A549 (cell line): Measurements from ENCODE around the gene ACSL5. TPM values are rescaled to one million over a fixed set of nuclear protein-coding genes. Genes with fewer than 3 reads are reported as not detected.
"Not testable (repeated sequence)": the region's sequence is repeated elsewhere in the genome, so short reads cannot be mapped to it uniquely, and the experiment has no call there.

Experiments used
- ATAC-seq, 2 experiments: fragments of 200-7000 bp in 1 of 2; fragments of >200 bp in 1 of 2; cut with Nextera tagmentation in 1 of 2; cut with Tn5 transposase in 1 of 2; 3 replicates each; pipeline versions ENCODE4 v1.8.0 to v1.9.1; 2018 to 2020; ENCODE audit warnings: mild to moderate bottlenecking in 1 of 2, moderate library complexity in 1 of 2
- CTCF ChIA-PET: fragments of 300-600 bp; sonication (Branson Sonifier 250); formaldehyde crosslinking; extraction: SDS; loops from one replicate; lab custom pipeline; 2021; ENCODE audit warnings: antibody characterized with exemption, inconsistent platforms; lab: Yijun Ruan, JAX
- POLR2A ChIA-PET: fragments of 350-600 bp; formaldehyde crosslinking; extraction: SDS; loops from one replicate; lab custom pipeline; 2021; ENCODE audit warnings: antibody characterized with exemption, inconsistent platforms; lab: Yijun Ruan, JAX
- DNase-seq, 2 experiments: peaks; one replicate each; pipeline versions ENCODE4 v3.0.0 to v3.0.0-alpha.2; 2011 to 2016; ENCODE audit warnings: low read depth in 1 of 2, low spot score in 1 of 2
- FAIRE-seq: peaks from 2 replicates; lab custom pipeline; 2011; peaks lifted over from hg19 to GRCh38; lab: Jason Lieb, UNC
- H3K27ac ChIP-seq, 2 experiments: fragments of >200 bp; sonication (Bioruptor Twin); formaldehyde crosslinking; 3 replicates each; pipeline ENCODE4 v1.5.1; 2016 to 2017
- H3K4me1 ChIP-seq: fragments of >200 bp; sonication (Bioruptor Twin); formaldehyde crosslinking; 3 replicates; pipeline ENCODE4 v1.6.1; 2016
- H3K4me2 ChIP-seq: fragments of >200 bp; sonication (Bioruptor Twin); formaldehyde crosslinking; 3 replicates; pipeline ENCODE4 v1.6.1; 2016
- H3K4me3 ChIP-seq: fragments of >200 bp; sonication (Bioruptor Twin); formaldehyde crosslinking; 3 replicates; pipeline ENCODE4 v1.5.1; 2016
- H3K9me3 ChIP-seq: fragments of >200 bp; sonication (Bioruptor Twin); formaldehyde crosslinking; 3 replicates; pipeline ENCODE4 v1.6.1; 2016
- CEBPB ChIP-seq, 2 experiments: fragments of >200 bp in 1 of 2; sonication (Bioruptor Twin) in 1 of 2; formaldehyde crosslinking in 1 of 2; IDR thresholded peaks; 2 replicates each; pipeline ENCODE4 v1.6.1; 2012 to 2016
- CHD2 ChIP-seq: fragments of 150-350 bp; IDR thresholded peaks from 2 replicates; pipeline ENCODE4 v1.6.1; 2014; ENCODE audit warnings: low read length; ENCODE audit not compliant: partially characterized antibody
- FOSL2 ChIP-seq, 2 experiments: fragments of 450-650 bp in 1 of 2; fragments of >200 bp in 1 of 2; sonication (Bioruptor Twin) in 1 of 2; formaldehyde crosslinking; IDR thresholded peaks; 2 replicates each; pipeline versions ENCODE4 v1.5.0 to v1.6.1; 2016 to 2020; ENCODE audit warnings: mild to moderate bottlenecking in 1 of 2, moderate library complexity in 1 of 2
- GATA3 ChIP-seq: IDR thresholded peaks from 2 replicates; pipeline ENCODE4 v1.6.1; 2012; ENCODE audit warnings: borderline replicate concordance
- HOXA7 ChIP-seq: fragments of 250-450 bp; sonication (Bioruptor Pico); IDR thresholded peaks from 2 replicates; pipeline ENCODE4 v1.5.0; 2020; ENCODE audit warnings: mild to moderate bottlenecking, moderate library complexity
- HOXB13 ChIP-seq: fragments of 250-450 bp; sonication (Bioruptor Pico); IDR thresholded peaks from 2 replicates; pipeline ENCODE4 v1.5.0; 2020; ENCODE audit warnings: low read depth, mild to moderate bottlenecking, moderate library complexity
- HOXB5 ChIP-seq: fragments of 250-450 bp; sonication (Bioruptor Pico); IDR thresholded peaks from 2 replicates; pipeline ENCODE4 v1.5.0; 2020; ENCODE audit warnings: mild to moderate bottlenecking, moderate library complexity
- KDM1A ChIP-seq: fragments of 200-600 bp; sonication (generic); IDR thresholded peaks from 2 replicates; pipeline ENCODE4 v1.6.1; 2016; ENCODE audit warnings: low read depth, mild to moderate bottlenecking
- KDM5A ChIP-seq: fragments of 200-600 bp; sonication (generic); IDR thresholded peaks from 2 replicates; pipeline ENCODE4 v1.6.1; 2016; ENCODE audit warnings: antibody characterized with exemption, mild to moderate bottlenecking
- NFE2L2 ChIP-seq: fragments of 150-350 bp; conservative IDR thresholded peaks from 2 replicates; pipeline ENCODE4 v1.6.1; 2014; ENCODE audit warnings: low read length
- NPAS2 ChIP-seq: fragments of 250-450 bp; sonication (Bioruptor Pico); IDR thresholded peaks from 2 replicates; pipeline ENCODE4 v1.8.0; 2022; ENCODE audit warnings: mild to moderate bottlenecking, moderate library complexity, borderline replicate concordance
- POLR2A ChIP-seq: IDR thresholded peaks from 2 replicates; pipeline ENCODE4 v1.6.1; 2012; ENCODE audit warnings: mild to moderate bottlenecking, low read length
- SMC3 ChIP-seq: fragments of >200 bp; sonication (Bioruptor Twin); formaldehyde crosslinking; IDR thresholded peaks from 3 replicates; pipeline ENCODE4 v1.6.1; 2018; ENCODE audit warnings: inconsistent platforms
- SREBF2 ChIP-seq: fragments of 450-650 bp; IDR thresholded peaks from 2 replicates; pipeline ENCODE4 v1.6.1; 2014; ENCODE audit warnings: mild to moderate bottlenecking, moderate library complexity
- USF2 ChIP-seq: fragments of 450-650 bp; IDR thresholded peaks from 2 replicates; pipeline ENCODE4 v1.6.1; 2014; ENCODE audit warnings: antibody characterized with exemption
- ZC3H11A ChIP-seq: fragments of 450-650 bp; IDR thresholded peaks from 2 replicates; pipeline ENCODE4 v1.6.1; 2014; ENCODE audit warnings: antibody characterized with exemption, mild to moderate bottlenecking
- WGBS: methylation state at CpG from one replicate; pipeline ENCODE4 v1.1.6; 2017; ENCODE audit errors: missing lambda C conversion rate; 5-methylcytosine and 5-hydroxymethylcytosine counted together
- polyA plus RNA-seq, 4 experiments: library from polyadenylated mRNA; depleted of rRNA in 3 of 4; stranded (reverse); fragments of >200 nt; fragmentation: RNase III in 1 of 4; extraction: RNeasy Plus Mini Kit Qiagen cat#74134 plus additional on column Dnase treatment in 1 of 4; gene quantifications; 2 replicates in 3 of 4; 3 replicates in 1 of 4; pipeline ENCODE4 v1.2.3, GENCODE V29; 2011 to 2017
- TF ChIP-seq, protein P1 (sequence below): fragments of 200-600 bp; sonication (generic); IDR thresholded peaks from 2 replicates; pipeline ENCODE4 v1.6.1; 2016; ENCODE audit warnings: antibody characterized with exemption, mild to moderate bottlenecking, moderate library complexity
- TF ChIP-seq, protein P2 (sequence below): IDR thresholded peaks from 2 replicates; pipeline ENCODE4 v1.6.1; 2012

ACSL5 gene
- polyA plus RNA-seq, 2 of the 4 experiments (the other 2 are of a cell fraction), result 0.15 to 0.25 TPM

DNA sequence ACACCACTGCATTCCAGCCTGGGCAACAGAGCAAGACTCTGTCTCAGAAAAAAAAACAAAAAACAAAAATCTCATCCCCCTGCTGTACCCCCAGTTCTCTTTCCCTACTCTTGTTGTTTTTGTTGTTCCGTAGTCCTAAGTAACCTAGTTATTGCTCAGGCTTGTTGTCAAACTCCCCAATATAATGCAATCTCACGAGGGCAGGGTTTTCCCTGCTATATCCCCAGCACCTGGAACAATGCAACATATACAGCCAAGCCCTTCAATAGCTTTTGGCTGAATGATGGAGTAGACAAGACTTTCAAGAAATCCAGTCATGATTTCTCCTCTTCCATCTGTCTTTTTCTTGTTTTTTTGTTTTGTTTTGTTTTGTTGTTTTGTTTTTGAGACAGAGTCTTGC, 10.2 kb downstream of the ACSL5 start:
- ATAC-seq (no peak), FAIRE-seq (no peak), DNase-seq (no peak)
- POLR2A ChIA-PET, result no interaction called here
- no peaks in the 10 kb centered on the region for H3K4me1 ChIP-seq
- H3K4me3 ChIP-seq, result no peak overlapping the region
- H3K27ac ChIP-seq, result no peak overlapping the region
- no peak for TF ChIP-seq HOXA7 (CRISPR knock-in tag)
- TF ChIP-seq, protein P1, sequence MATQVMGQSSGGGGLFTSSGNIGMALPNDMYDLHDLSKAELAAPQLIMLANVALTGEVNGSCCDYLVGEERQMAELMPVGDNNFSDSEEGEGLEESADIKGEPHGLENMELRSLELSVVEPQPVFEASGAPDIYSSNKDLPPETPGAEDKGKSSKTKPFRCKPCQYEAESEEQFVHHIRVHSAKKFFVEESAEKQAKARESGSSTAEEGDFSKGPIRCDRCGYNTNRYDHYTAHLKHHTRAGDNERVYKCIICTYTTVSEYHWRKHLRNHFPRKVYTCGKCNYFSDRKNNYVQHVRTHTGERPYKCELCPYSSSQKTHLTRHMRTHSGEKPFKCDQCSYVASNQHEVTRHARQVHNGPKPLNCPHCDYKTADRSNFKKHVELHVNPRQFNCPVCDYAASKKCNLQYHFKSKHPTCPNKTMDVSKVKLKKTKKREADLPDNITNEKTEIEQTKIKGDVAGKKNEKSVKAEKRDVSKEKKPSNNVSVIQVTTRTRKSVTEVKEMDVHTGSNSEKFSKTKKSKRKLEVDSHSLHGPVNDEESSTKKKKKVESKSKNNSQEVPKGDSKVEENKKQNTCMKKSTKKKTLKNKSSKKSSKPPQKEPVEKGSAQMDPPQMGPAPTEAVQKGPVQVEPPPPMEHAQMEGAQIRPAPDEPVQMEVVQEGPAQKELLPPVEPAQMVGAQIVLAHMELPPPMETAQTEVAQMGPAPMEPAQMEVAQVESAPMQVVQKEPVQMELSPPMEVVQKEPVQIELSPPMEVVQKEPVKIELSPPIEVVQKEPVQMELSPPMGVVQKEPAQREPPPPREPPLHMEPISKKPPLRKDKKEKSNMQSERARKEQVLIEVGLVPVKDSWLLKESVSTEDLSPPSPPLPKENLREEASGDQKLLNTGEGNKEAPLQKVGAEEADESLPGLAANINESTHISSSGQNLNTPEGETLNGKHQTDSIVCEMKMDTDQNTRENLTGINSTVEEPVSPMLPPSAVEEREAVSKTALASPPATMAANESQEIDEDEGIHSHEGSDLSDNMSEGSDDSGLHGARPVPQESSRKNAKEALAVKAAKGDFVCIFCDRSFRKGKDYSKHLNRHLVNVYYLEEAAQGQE, result no peak
- TF ChIP-seq, protein P2, sequence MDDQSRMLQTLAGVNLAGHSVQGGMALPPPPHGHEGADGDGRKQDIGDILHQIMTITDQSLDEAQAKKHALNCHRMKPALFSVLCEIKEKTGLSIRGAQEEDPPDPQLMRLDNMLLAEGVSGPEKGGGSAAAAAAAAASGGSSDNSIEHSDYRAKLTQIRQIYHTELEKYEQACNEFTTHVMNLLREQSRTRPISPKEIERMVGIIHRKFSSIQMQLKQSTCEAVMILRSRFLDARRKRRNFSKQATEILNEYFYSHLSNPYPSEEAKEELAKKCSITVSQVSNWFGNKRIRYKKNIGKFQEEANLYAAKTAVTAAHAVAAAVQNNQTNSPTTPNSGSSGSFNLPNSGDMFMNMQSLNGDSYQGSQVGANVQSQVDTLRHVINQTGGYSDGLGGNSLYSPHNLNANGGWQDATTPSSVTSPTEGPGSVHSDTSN, result no peak
- no peak for TF ChIP-seq KDM5A
- TF ChIP-seq KDM1A, result no peak
- no peak for TF ChIP-seq GATA3
- no peak for TF ChIP-seq FOSL2 (IDR thresholded peaks at IDR 0.05)
- no peak for TF ChIP-seq FOSL2 (CRISPR knock-in tag; IDR thresholded peaks at IDR 0.05)
- TF ChIP-seq CEBPB (IDR thresholded peaks at IDR 0.05), result no peak
- no peak for TF ChIP-seq NFE2L2
- TF ChIP-seq POLR2A, result no peak
- H3K4me2 ChIP-seq, result no peak overlapping the region
- CTCF ChIA-PET, result interaction anchor here (1.1 kb wide), 1 partner anchor 25 kb away, joined by 3 read pairs; no protein-coding TSS in a partner anchor
- WGBS, result 61% methylated on average over 2 of the region's 2 CpGs
- no peaks in the 10 kb centered on the region for H3K9me3 ChIP-seq

DNA sequence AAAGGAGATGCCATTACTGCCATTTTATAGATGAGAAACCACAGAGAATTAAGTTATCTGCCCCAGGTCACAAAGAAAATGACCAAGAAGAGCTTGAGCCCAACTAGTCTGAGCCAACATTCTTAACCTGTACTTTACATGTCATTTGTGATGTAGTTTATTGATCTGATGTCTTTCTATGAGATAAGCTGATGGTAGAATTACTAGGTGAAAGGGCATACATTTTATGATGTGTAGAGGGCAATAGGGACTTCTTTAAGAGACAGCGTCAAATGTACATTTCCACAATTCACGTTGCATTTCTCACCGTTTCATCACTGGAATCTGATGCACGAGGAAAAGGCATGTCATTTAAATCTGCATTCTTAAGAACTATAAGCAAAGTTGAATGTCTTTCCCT, 11.3 kb downstream of the ACSL5 start:
- CTCF ChIA-PET, result interaction anchor here (0.8 kb wide), 1 partner anchor 10 kb away, joined by 5 read pairs; no protein-coding TSS in a partner anchor
- Histone ChIP-seq H3K27ac (no peak overlapping the region), H3K4me1 (no peaks in the 10 kb centered on the region), H3K4me2 (no peak overlapping the region), H3K9me3 (no peaks in the 10 kb centered on the region), H3K4me3 (no peak overlapping the region)
- ATAC-seq, result no peak
- POLR2A ChIA-PET, result no interaction called here
- TF ChIP-seq CHD2, result no peak
- no peak for TF ChIP-seq HOXB13 (CRISPR knock-in tag)
- no peak for TF ChIP-seq SMC3
- TF ChIP-seq KDM1A, result no peak
- TF ChIP-seq SREBF2, result no peak
- TF ChIP-seq USF2, result no peak
- TF ChIP-seq NPAS2 (CRISPR knock-in tag), result no peak
- no peak for TF ChIP-seq ZC3H11A
- TF ChIP-seq HOXB5 (CRISPR knock-in tag), result no peak
- DNase-seq, result no peak
- no peak for FAIRE-seq
- WGBS, result 71% methylated on average over 4 of the region's 4 CpGs

DNA sequence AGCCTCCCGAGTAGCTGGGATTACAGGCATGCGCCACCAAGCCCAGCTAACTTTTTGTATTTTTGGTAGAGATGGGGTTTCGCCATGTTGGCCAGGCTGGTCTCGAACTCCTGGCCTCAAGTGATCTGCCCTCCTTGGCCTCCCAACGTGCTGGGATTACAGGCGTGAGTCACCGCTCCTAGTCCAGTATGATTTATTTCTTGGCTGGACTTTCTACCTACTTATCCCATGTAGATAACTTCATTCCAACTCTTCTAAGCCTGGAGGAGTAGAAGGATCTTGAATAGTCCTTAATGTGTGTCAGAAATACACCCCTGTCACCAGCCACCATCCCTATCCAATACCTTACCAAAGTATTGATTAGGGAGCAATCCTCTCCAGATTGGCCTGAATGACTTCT, 14.1 kb downstream of the ACSL5 start:
- H3K27ac ChIP-seq, H3K4me1 ChIP-seq, FAIRE-seq, ATAC-seq, H3K9me3 ChIP-seq, H3K4me3 ChIP-seq, DNase-seq, H3K4me2 ChIP-seq, POLR2A ChIA-PET: not testable (repeated sequence)
- CTCF ChIA-PET, result interaction anchor here (0.7 kb wide), 1 partner anchor 14 kb away, joined by 3 read pairs; no protein-coding TSS in a partner anchor
- WGBS, result 77% methylated on average over 7 of the region's 7 CpGs
